Keratinocyte (primary cell): Measurements from ENCODE around the gene CCL8. TPM values are rescaled to one million over a fixed set of nuclear protein-coding genes. Genes with fewer than 3 reads are reported as not detected.
A peak's percentile ranks its signal among the peaks of the same experiment; 100 is the strongest.

Experiments
- DNase-seq: peaks from one replicate; pipeline ENCODE4 v3.0.0-alpha.2; 2011; ENCODE audit warnings: low read depth, missing footprints, low spot score
- FAIRE-seq: peaks from 2 replicates; lab custom pipeline; 2011; peaks lifted over from hg19 to GRCh38; lab: Jason Lieb, UNC
- H2AFZ ChIP-seq: 2 replicates; pipeline ENCODE4 v1.6.0; 2012; ENCODE audit warnings: low read length, control low read depth, inconsistent platforms; ENCODE audit not compliant: control insufficient read depth
- H3K27ac ChIP-seq: 2 replicates; pipeline ENCODE4 v1.5.1; 2011; ENCODE audit warnings: low read length; ENCODE audit not compliant: control insufficient read depth, insufficient read depth
- H3K27me3 ChIP-seq: 3 replicates; pipeline ENCODE4 v1.6.0; 2011; ENCODE audit warnings: low read length; ENCODE audit not compliant: control insufficient read depth, insufficient read depth; ENCODE audit errors: extremely low read depth
- H3K36me3 ChIP-seq, 2 experiments: 2 replicates in 1 of 2; 3 replicates in 1 of 2; pipeline ENCODE4 v1.5.1; 2011; ENCODE audit warnings: low read length in 2 of 2, mild to moderate bottlenecking in 1 of 2; ENCODE audit not compliant: control insufficient read depth in 2 of 2, insufficient read depth in 2 of 2; ENCODE audit errors: extremely low read depth in 1 of 2
- H3K4me1 ChIP-seq: 3 replicates; pipeline ENCODE4 v1.5.1; 2011; ENCODE audit warnings: low read length; ENCODE audit not compliant: control insufficient read depth, insufficient read depth; ENCODE audit errors: extremely low read depth
- H3K4me2 ChIP-seq: 3 replicates; pipeline ENCODE4 v1.6.0; 2011; ENCODE audit warnings: low read depth, low read length; ENCODE audit not compliant: control insufficient read depth, insufficient read depth; ENCODE audit errors: extremely low read depth
- H3K4me3 ChIP-seq, 3 experiments: fragments of 200-600 bp in 1 of 3; sonication (generic) in 1 of 3; 2 replicates in 2 of 3; 3 replicates in 1 of 3; pipeline ENCODE4 v1.5.1; 2011 to 2016; ENCODE audit warnings: low read length in 3 of 3, mild to moderate bottlenecking in 3 of 3, control low read depth in 2 of 3, inconsistent platforms in 1 of 3, low read depth in 1 of 3, mixed read lengths in 1 of 3, mixed run types in 1 of 3, moderate library complexity in 1 of 3; ENCODE audit not compliant: control insufficient read depth in 2 of 3, insufficient read depth in 2 of 3; ENCODE audit errors: extremely low read depth in 1 of 3
- H3K79me2 ChIP-seq: 2 replicates; pipeline ENCODE4 v1.6.0; 2012; ENCODE audit warnings: low read length; ENCODE audit not compliant: control insufficient read depth, insufficient read depth
- H3K9ac ChIP-seq: 3 replicates; pipeline ENCODE4 v1.6.0; 2011; ENCODE audit warnings: low read length; ENCODE audit not compliant: control insufficient read depth, insufficient read depth; ENCODE audit errors: extremely low read depth
- H3K9me1 ChIP-seq: 3 replicates; pipeline ENCODE4 v1.6.0; 2011; ENCODE audit warnings: low read length; ENCODE audit not compliant: control insufficient read depth, insufficient read depth; ENCODE audit errors: extremely low read depth
- H3K9me3 ChIP-seq: 2 replicates; pipeline ENCODE4 v1.5.1; 2012; ENCODE audit warnings: low read depth, low read length; ENCODE audit not compliant: control insufficient read depth
- H4K20me1 ChIP-seq: 3 replicates; pipeline ENCODE4 v1.6.0; 2011; ENCODE audit warnings: low read length; ENCODE audit not compliant: control insufficient read depth, insufficient read depth; ENCODE audit errors: extremely low read depth
- CTCF ChIP-seq, 3 experiments: IDR thresholded peaks in 1 of 3; conservative IDR thresholded peaks in 1 of 3; optimal IDR thresholded peaks in 1 of 3; 2 replicates in 2 of 3; 3 replicates in 1 of 3; pipeline versions ENCODE3 to v1.5.1; 2011; ENCODE audit warnings: low read length in 3 of 3, mild to moderate bottlenecking in 3 of 3, moderate library complexity in 2 of 3, control low read depth in 1 of 3, inconsistent platforms in 1 of 3; ENCODE audit not compliant: insufficient read depth in 2 of 3; ENCODE audit errors: extremely low read depth in 1 of 3
- EZH2 ChIP-seq: IDR thresholded peaks from one replicate; pipeline ENCODE4 v1.6.1; 2012; ENCODE audit warnings: inconsistent platforms, mild to moderate bottlenecking, low read length, moderate library complexity
- dilution Hi-C: fragments of 300-500 bp; cut with MboI; formaldehyde crosslinking; loops from one replicate; pipeline ENCODE4 v1.7.0; 2020; ENCODE audit warnings: low sequenced_read_pairs; ENCODE audit not compliant: extremely low pct_ligation_motif_present
- polyA plus RNA-seq, 5 experiments: library from polyadenylated mRNA; depleted of rRNA in 3 of 5; stranded (reverse) in 3 of 5; stranded (forward) in 1 of 5; unstranded in 1 of 5; fragments of >200 nt; gene quantifications; 1 replicate in 1 of 5; 2 replicates in 3 of 5; 3 replicates in 1 of 5; pipeline versions ENCODE4 v1.2.1 to v1.2.3, GENCODE V29; 2011 to 2012; ENCODE audit warnings: missing spikeins in 2 of 5, low read depth in 1 of 5, low replicate concordance in 1 of 5

CCL8 gene
- polyA plus RNA-seq, 1 donor (not counting 4 experiments of a cell fraction or from before 2014, with no cell fraction given): not detected

- TF ChIP-seq CTCF (optimal IDR thresholded peaks at IDR 0.05 in 1 of 3, IDR thresholded peaks at IDR 0.05 in 1 of 3, conservative IDR thresholded peaks at IDR 0.05 in 1 of 3; ENCODE audit: extremely low read depth in 1 of 3, insufficient read depth in 2 of 3, low read length in 3 of 3): no peak
- no peak for TF ChIP-seq EZH2
- H3K9me1 ChIP-seq: no peaks in the 10 kb centered on the region
- no peaks in the 10 kb centered on the region for H4K20me1 ChIP-seq
- dilution Hi-C loops: no loop called here
- peak; percentile 51 for FAIRE-seq
- H3K4me3 ChIP-seq: no peak overlapping the region
- no peaks in the 10 kb centered on the region for H3K79me2 ChIP-seq
- H3K4me2 ChIP-seq: no peak overlapping the region
- no peak overlapping the region for H2AFZ ChIP-seq
- no peaks in the 10 kb centered on the region for H3K36me3 ChIP-seq
- H3K4me1 ChIP-seq: peaks cover 2% of the 10 kb centered on the region
- H3K27me3 ChIP-seq: peaks cover 7% of the 10 kb centered on the region
- H3K9ac ChIP-seq: no peak overlapping the region
- DNase-seq: no peak
- no peak overlapping the region for H3K27ac ChIP-seq
- H3K9me3 ChIP-seq: no peaks in the 10 kb centered on the region
These were observed 43.4 kb upstream of the CCL8 start for GRCh38 chr17:34275881-34276280.

- Histone ChIP-seq H3K4me2 (no peak overlapping the region), H3K27ac (no peak overlapping the region), H4K20me1 (no peaks in the 10 kb centered on the region), H3K79me2 (no peaks in the 10 kb centered on the region), H3K36me3 (no peaks in the 10 kb centered on the region), H3K4me1 (peaks cover 2% of the 10 kb centered on the region), H3K4me3 (no peak overlapping the region), H3K9ac (no peak overlapping the region), H3K9me3 (no peaks in the 10 kb centered on the region), H2AFZ (no peak overlapping the region), H3K9me1 (no peaks in the 10 kb centered on the region), H3K27me3 (peaks cover 4% of the 10 kb centered on the region)
- DNase-seq: no peak
- dilution Hi-C loops: no loop called here
- no peak for TF ChIP-seq EZH2
- TF ChIP-seq CTCF (optimal IDR thresholded peaks at IDR 0.05 in 1 of 3, IDR thresholded peaks at IDR 0.05 in 1 of 3, conservative IDR thresholded peaks at IDR 0.05 in 1 of 3; ENCODE audit: extremely low read depth in 1 of 3, insufficient read depth in 2 of 3, low read length in 3 of 3): no peak
- no peak for FAIRE-seq
These were observed 42.4 kb upstream of the CCL8 start for GRCh38 chr17:34276826-34277225.
